T-helper 2 cell treated with Interferon-gamma antibody and Interleukin-4, amounts not matched to agents 100 ng/mL and 5 ng/mL, for 36 hours (primary cell): ENCODE results near the gene PSTPIP1. TPM values are rescaled to one million over a fixed set of nuclear protein-coding genes. Genes with fewer than 3 reads are reported as not detected.

Experiments used
- intact Hi-C: fragments of 100-400 bp; cut with micrococcal nuclease; formaldehyde crosslinking; loops from one replicate; pipeline ENCODE4 v1.15.1; 2023
- total RNA-seq: library from RNA; stranded (reverse); gene quantifications from 2 replicates; pipeline ENCODE4 v1.2.3, GENCODE V29; 2022

PSTPIP1 gene
- total RNA-seq, 1 donor from 2014 or later: 142 TPM

- intact Hi-C loops: no loop called here
These were observed 32.9 kb downstream of the PSTPIP1 start for GRCh38 chr15:77027697-77028450.

GRCh38 chr15:77028451-77029165 is 33.7 kb downstream of the PSTPIP1 start:
- intact Hi-C loops: no loop called here

GRCh38 chr15:77029166-77030047 is 34.5 kb downstream of the PSTPIP1 start:
- intact Hi-C loops: no loop called here

GRCh38 chr15:77030048-77030927 is 35.4 kb downstream of the PSTPIP1 start:
- intact Hi-C loops: no loop called here

- intact Hi-C loops: no loop called here
These were observed 36.0 kb downstream of the PSTPIP1 start for GRCh38 chr15:77030928-77031375.

- intact Hi-C loops: no loop called here
These were observed 36.6 kb downstream of the PSTPIP1 start for GRCh38 chr15:77031376-77032050.

- intact Hi-C loops: no loop called here
These were observed 37.2 kb downstream of the PSTPIP1 start for GRCh38 chr15:77032052-77032646.

GRCh38 chr15:77032647-77033416 is 37.9 kb downstream of the PSTPIP1 start:
- intact Hi-C loops: no loop called here

GRCh38 chr15:77033417-77033728 is 38.4 kb downstream of the PSTPIP1 start:
- intact Hi-C loops: no loop called here

- intact Hi-C loops: no loop called here
These were observed 39.1 kb downstream of the PSTPIP1 start for GRCh38 chr15:77033729-77034671.

GRCh38 chr15:77034695-77035489 is 40.0 kb downstream of the PSTPIP1 start:
- intact Hi-C loops: no loop called here

- intact Hi-C loops: no loop called here
These were observed 40.7 kb downstream of the PSTPIP1 start for GRCh38 chr15:77035584-77035983.

GRCh38 chr15:77035999-77036471 is 41.1 kb downstream of the PSTPIP1 start:
- intact Hi-C loops: no loop called here

- intact Hi-C loops: no loop called here
These were observed 41.8 kb downstream of the PSTPIP1 start for GRCh38 chr15:77036537-77037387.

GRCh38 chr15:77037388-77038209 is 42.7 kb downstream of the PSTPIP1 start:
- intact Hi-C loops: no loop called here
